ENCODE results near the gene RNGTT. TPM values are rescaled to one million over a fixed set of nuclear protein-coding genes. Genes with fewer than 3 reads are reported as not detected.
"Not testable (repeated sequence)": the region's sequence is repeated elsewhere in the genome, so short reads cannot be mapped to it uniquely, and the experiment has no call there.

Gene RNGTT
- total and polyA plus RNA-seq, 8 donors, result 12.1 to 18.5 (median 15.7) TPM

DNA sequence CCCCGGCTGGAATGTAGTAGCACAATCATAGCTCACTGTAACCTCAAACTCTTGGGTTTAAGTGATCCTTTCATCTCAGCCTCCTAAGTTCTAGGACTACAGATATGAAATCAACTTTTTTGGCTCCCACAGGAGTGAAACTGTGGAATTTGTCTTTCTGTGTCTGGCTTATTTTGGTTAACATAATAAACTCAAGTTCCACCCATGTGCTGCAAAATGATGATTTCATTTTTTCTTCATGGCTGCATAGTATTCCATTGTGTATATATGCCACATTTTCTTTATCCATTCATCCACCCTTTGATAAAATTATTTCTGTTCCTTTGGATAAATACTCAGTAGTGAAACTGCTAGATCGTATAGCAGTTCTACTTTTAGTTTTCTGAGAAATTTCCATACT, 29.9 kb downstream of the RNGTT start:
- no peak for TF ChIP-seq CTCF (IDR thresholded peaks at IDR 0.05)
- H3K36me3 ChIP-seq, result peaks cover 0 to 74% of the 10 kb centered on the region in 2 donors
- H3K4me3 ChIP-seq, result no peak overlapping the region
- peaks cover 0 to 33% of the 10 kb centered on the region in 2 donors for H3K9me3 ChIP-seq
- no peak overlapping the region for H3K27ac ChIP-seq
- H3K4me1 ChIP-seq, result no peaks in the 10 kb centered on the region
- DNase-seq, result no peak
- H3K27me3 ChIP-seq, result no peaks in the 10 kb centered on the region
- no peak for ATAC-seq
- intact Hi-C loops (cut with DNase I), result no loop called here

DNA sequence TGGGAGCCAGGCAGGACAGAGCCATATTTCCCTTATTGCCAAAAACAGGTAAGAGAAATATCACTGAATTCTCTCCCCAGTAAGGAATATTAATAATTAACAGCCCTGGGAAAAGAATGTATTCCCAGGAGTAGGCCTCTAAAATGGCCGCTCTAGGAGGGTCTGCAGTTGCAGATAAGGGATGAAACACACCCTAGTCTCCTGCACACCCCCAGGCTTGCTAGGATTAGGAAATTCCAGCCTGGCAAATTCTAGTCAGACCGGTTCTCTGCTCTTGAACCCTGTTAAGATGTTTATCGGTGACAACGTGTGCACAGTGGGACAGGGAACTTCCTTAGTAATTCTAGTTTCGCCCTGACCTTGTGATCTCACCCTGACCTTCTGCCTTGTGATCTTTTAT, 31.4 kb downstream of the RNGTT start:
- H3K36me3 ChIP-seq, result peaks cover 0 to 71% of the 10 kb centered on the region in 2 donors
- intact Hi-C loops (cut with DNase I); ATAC-seq: not testable (repeated sequence)

DNA sequence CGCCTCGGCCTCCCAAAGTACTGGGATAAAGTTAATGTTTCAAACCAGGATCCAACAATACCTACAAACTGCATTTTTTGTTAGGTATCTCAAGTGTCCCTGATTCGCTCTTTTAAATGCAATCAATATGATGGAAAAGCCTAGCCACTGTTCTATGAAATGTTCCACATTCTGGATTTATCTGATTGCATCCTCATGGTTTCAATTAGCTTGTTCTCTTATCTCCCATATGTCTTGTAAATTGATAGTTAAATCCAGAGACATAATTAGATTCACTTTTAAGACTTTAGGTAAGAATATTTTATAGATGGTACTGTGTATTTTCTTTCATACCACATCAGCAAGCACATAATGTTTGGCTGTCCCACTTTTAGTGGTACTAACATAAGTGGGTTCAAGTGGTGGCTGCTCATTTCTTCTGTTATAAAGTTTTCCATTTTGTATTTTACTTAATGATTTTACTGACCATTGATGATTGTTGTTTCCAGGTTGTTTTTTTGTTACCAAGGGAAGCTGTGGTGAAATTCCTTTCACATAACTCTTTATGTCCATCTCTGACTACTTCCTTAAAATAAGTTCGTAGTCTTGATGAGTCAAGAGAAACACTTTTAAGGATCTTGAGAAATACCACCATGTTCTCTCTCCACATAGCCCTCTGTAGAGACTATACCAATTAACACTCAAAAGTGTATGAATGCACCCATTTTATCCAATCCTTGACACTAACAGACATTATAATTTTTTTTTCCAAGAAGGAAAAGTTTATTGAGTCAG, 40.5 kb downstream of the RNGTT start:
- Histone ChIP-seq H3K27ac (peak overlapping the region in 1 of 2 donors; percentile 75), H3K4me3 (no peak overlapping the region), H3K9me3 (no peaks in the 10 kb centered on the region), H3K27me3 (no peaks in the 10 kb centered on the region), H3K36me3 (peaks cover 0 to 28% of the 10 kb centered on the region in 2 donors), H3K4me1 (no peaks in the 10 kb centered on the region)
- ATAC-seq, result peak; percentile 51
- no peak for TF ChIP-seq CTCF (IDR thresholded peaks at IDR 0.05)
- intact Hi-C loops (cut with DNase I), result no loop called here
- no peak for DNase-seq

More for the DNA sequence above, 31.4 kb downstream of the RNGTT start:
- H3K4me1 ChIP-seq, H3K27ac ChIP-seq, H3K4me3 ChIP-seq, DNase-seq, H3K27me3 ChIP-seq: not testable (repeated sequence)
- peaks cover 0 to 33% of the 10 kb centered on the region in 2 donors for H3K9me3 ChIP-seq

GRCh38 chr6:88921734-88922133, 41.7 kb downstream of the RNGTT start:
- no peak for TF ChIP-seq CTCF (IDR thresholded peaks at IDR 0.05)

GRCh38 chr6:88920774-88921733, 42.4 kb downstream of the RNGTT start:
- no peak for DNase-seq
- intact Hi-C loops (cut with DNase I), result no loop called here
- H3K27me3 ChIP-seq, result no peaks in the 10 kb centered on the region
- no peak for TF ChIP-seq CTCF (IDR thresholded peaks at IDR 0.05)
- no peaks in the 10 kb centered on the region for H3K4me1 ChIP-seq
- no peak overlapping the region for H3K27ac ChIP-seq
- H3K36me3 ChIP-seq, result peaks cover 0 to 22% of the 10 kb centered on the region in 2 donors
- H3K4me3 ChIP-seq, result no peak overlapping the region
- H3K9me3 ChIP-seq, result no peaks in the 10 kb centered on the region
- no peak for ATAC-seq

More at GRCh38 chr6:88921734-88922133, 41.7 kb downstream of the RNGTT start:
- Histone ChIP-seq H3K36me3 (peaks cover 0 to 19% of the 10 kb centered on the region in 2 donors), H3K9me3 (no peaks in the 10 kb centered on the region), H3K4me3 (no peak overlapping the region), H3K27me3 (no peaks in the 10 kb centered on the region), H3K27ac (no peak overlapping the region), H3K4me1 (no peaks in the 10 kb centered on the region)
- DNase-seq (no peak), ATAC-seq (no peak)
- intact Hi-C loops (cut with DNase I), result no loop called here

Data from left lung (tissue), 10 donors.